ENCODE data around the gene ZNF333.

DNA sequence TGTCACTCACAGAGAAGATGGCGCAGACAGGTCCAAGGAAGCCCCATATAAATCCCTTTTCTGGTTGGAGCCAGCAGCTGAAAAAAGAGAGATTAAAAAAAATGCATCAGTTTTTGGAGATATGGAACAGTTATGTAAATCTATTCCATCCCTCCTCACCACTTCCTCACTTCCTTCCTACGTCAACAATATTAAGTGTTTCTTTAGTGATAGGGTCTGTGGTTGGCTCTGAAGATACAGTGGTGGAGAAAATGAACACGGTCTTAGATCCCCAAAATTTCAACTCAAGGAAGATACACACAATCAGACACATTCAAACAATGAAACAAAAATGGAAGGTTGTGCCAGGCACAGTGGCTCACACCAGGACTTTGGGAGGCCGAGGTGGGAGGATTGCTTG is 57.0 kb downstream of the ZNF333 start:
- TF ChIP-seq CTCF (conservative IDR thresholded peaks at IDR 0.05) = no peak
- no peak for TF ChIP-seq ZFX (IDR thresholded peaks at IDR 0.05)
